G401.6 (cell line): Measurements from ENCODE around the gene PIMREG.

Experiments
- FAIRE-seq: peaks from 2 replicates; lab custom pipeline; 2012; peaks lifted over from hg19 to GRCh38; lab: Jason Lieb, UNC

The PIMREG gene

GRCh38 chr17:6498901-6499540 is 54.8 kb downstream of the PIMREG start:
- FAIRE-seq, result no peak
